K562 (cell line): ENCODE measurements around the gene ADRA2B. TPM values are rescaled to one million over a fixed set of nuclear protein-coding genes. Genes with fewer than 3 reads are reported as not detected.

Source experiments
- ATAC-seq: fragments of 200-7000 bp; cut with Tn5 transposase; 3 replicates; pipeline ENCODE4 v1.9.1; 2020; ENCODE audit warnings: moderate library complexity
- BruUV-seq: library from RNA; stranded (reverse); fragments of 400-500 nt; replicated peaks from 2 replicates; lab custom pipeline; 2021; lab: Mats Ljungman, UMichigan
- CTCF ChIA-PET: fragments of 300-600 bp; formaldehyde crosslinking; extraction: SDS; loops from one replicate; lab custom pipeline; 2021; ENCODE audit warnings: low intra/inter-chr PET ratio; lab: Yijun Ruan, JAX
- POLR2A ChIA-PET: fragments of 300-600, 350-650 bp; sonication (Branson Sonifier 250); formaldehyde crosslinking; extraction: SDS; loops from one replicate; lab custom pipeline; 2021; ENCODE audit warnings: antibody characterized with exemption, inconsistent platforms; lab: Yijun Ruan, JAX
- DNase-seq, 4 experiments: peaks; one replicate each; pipeline versions ENCODE4 v3.0.0 to v3.0.0-alpha.2; 2011 to 2018; ENCODE audit warnings: low spot score in 3 of 4, mixed read lengths in 3 of 4; ENCODE audit errors: extremely low read depth in 1 of 4
- FAIRE-seq: peaks from 2 replicates; lab custom pipeline; 2011; peaks lifted over from hg19 to GRCh38; lab: Jason Lieb, UNC
- H2AFZ ChIP-seq: 2 replicates; pipeline ENCODE4 v1.6.0; 2011; ENCODE audit warnings: low read depth, low read length, control low read depth, inconsistent platforms
- H3K27ac ChIP-seq: fragments of 200-600 bp; 3 replicates; pipeline ENCODE4 v1.8.0; 2011; ENCODE audit warnings: low read depth, mild to moderate bottlenecking, control low read depth, inconsistent platforms, low read length, moderate library complexity, mixed read lengths; ENCODE audit errors: extremely low read depth
- H3K27me3 ChIP-seq, 2 experiments: fragments of 300-600 bp in 1 of 2; 2 replicates in 1 of 2; 3 replicates in 1 of 2; pipeline versions ENCODE4 v1.6.0 to v1.8.0; 2011; ENCODE audit warnings: inconsistent platforms in 2 of 2, low read length in 2 of 2, mild to moderate bottlenecking in 1 of 2, mixed read lengths in 1 of 2, moderate library complexity in 1 of 2; ENCODE audit not compliant: control insufficient read depth in 2 of 2, insufficient read depth in 2 of 2
- H3K36me3 ChIP-seq: fragments of 300-600 bp; 3 replicates; pipeline ENCODE4 v1.8.0; 2011; ENCODE audit warnings: mild to moderate bottlenecking, low read length, inconsistent platforms; ENCODE audit not compliant: control insufficient read depth, insufficient read depth
- H3K4me1 ChIP-seq, 2 experiments: fragments of 200-600 bp in 1 of 2; replicated peaks in 1 of 2; 2 replicates in 1 of 2; 3 replicates in 1 of 2; pipeline versions ENCODE4 v1.5.1 to v1.8.0; 2011; ENCODE audit warnings: inconsistent platforms in 2 of 2, low read length in 2 of 2, mild to moderate bottlenecking in 1 of 2, mixed read lengths in 1 of 2, moderate library complexity in 1 of 2; ENCODE audit not compliant: control insufficient read depth in 2 of 2, insufficient read depth in 2 of 2
- H3K4me2 ChIP-seq: 2 replicates; pipeline ENCODE4 v1.6.1; 2011; ENCODE audit warnings: low read length, control low read depth, inconsistent platforms, mixed read lengths; ENCODE audit not compliant: insufficient read depth
- H3K4me3 ChIP-seq: fragments of 200-600 bp; sonication (generic), shearing (Covaris generic); 2 replicates; pipeline ENCODE4 v1.5.1; 2016; ENCODE audit warnings: control low read depth, inconsistent platforms
- H3K79me2 ChIP-seq: fragments of 200-600 bp; 3 replicates; pipeline ENCODE4 v1.8.0; 2011; ENCODE audit warnings: low read length, inconsistent platforms; ENCODE audit not compliant: control insufficient read depth, insufficient read depth
- H3K9ac ChIP-seq, 2 experiments: 2 replicates each; pipeline versions ENCODE4 v1.6.0 to v1.6.1; 2011; ENCODE audit warnings: low read depth in 2 of 2, low read length in 2 of 2, control low read depth in 1 of 2, inconsistent platforms in 1 of 2, mild to moderate bottlenecking in 1 of 2, mixed read lengths in 1 of 2; ENCODE audit not compliant: insufficient read depth in 1 of 2
- H3K9me1 ChIP-seq: one replicate; pipeline ENCODE4 v1.6.0; 2011; ENCODE audit warnings: inconsistent platforms, mild to moderate bottlenecking, low read length, moderate library complexity; ENCODE audit not compliant: control insufficient read depth, insufficient read depth
- H3K9me3 ChIP-seq: replicated peaks from 2 replicates; pipeline ENCODE4 v1.5.1; 2011; ENCODE audit warnings: low read depth, low read length, inconsistent platforms; ENCODE audit not compliant: control insufficient read depth, insufficient read depth
- H4K20me1 ChIP-seq: replicated peaks from 2 replicates; pipeline ENCODE4 v1.6.1; 2011; ENCODE audit warnings: low read length, inconsistent platforms, mixed read lengths; ENCODE audit not compliant: control insufficient read depth, insufficient read depth
- BRF1 ChIP-seq: IDR thresholded peaks from 3 replicates; pipeline ENCODE4 v1.6.1; 2011; ENCODE audit warnings: borderline replicate concordance, mild to moderate bottlenecking; ENCODE audit not compliant: insufficient read length; ENCODE audit errors: extremely low read depth
- CCAR2 ChIP-seq: fragments of 200-400 bp; formaldehyde crosslinking; IDR thresholded peaks from 2 replicates; pipeline ENCODE4 v1.6.1; 2017; ENCODE audit warnings: mild to moderate bottlenecking, low read depth, low read length
- HMGN3 ChIP-seq: IDR thresholded peaks from 2 replicates; pipeline ENCODE4 v1.6.1; 2011; ENCODE audit warnings: borderline replicate concordance, low read depth, mild to moderate bottlenecking, mixed read lengths, low read length; ENCODE audit not compliant: insufficient read length; ENCODE audit errors: extremely low read depth
- HNRNPL ChIP-seq: fragments of 200-400 bp; formaldehyde crosslinking; IDR thresholded peaks from 2 replicates; pipeline ENCODE4 v1.6.1; 2017; ENCODE audit warnings: low read depth, mild to moderate bottlenecking, low read length
- HNRNPLL ChIP-seq: fragments of 200-400 bp; formaldehyde crosslinking; IDR thresholded peaks from 2 replicates; pipeline ENCODE4 v1.6.1; 2017; ENCODE audit warnings: low read length, low read depth, mild to moderate bottlenecking; ENCODE audit not compliant: poor library complexity, severe bottlenecking
- KAT7 ChIP-seq: sonication (generic); formaldehyde crosslinking; IDR thresholded peaks from 2 replicates; pipeline ENCODE4 v1.8.0; 2022; ENCODE audit warnings: missing genetic modification reagents, mild to moderate bottlenecking, borderline replicate concordance
- KLF6 ChIP-seq: fragments of 250-450 bp; sonication (Bioruptor Pico); IDR thresholded peaks from 2 replicates; pipeline ENCODE4 v1.4.0; 2020; ENCODE audit warnings: mild to moderate bottlenecking, moderate library complexity, borderline replicate concordance
- LARP7 ChIP-seq: fragments of 450-650 bp; IDR thresholded peaks from 2 replicates; pipeline ENCODE4 v1.6.1; 2016
- MYNN ChIP-seq, 2 experiments: sonication (generic); formaldehyde crosslinking in 1 of 2; IDR thresholded peaks; 2 replicates each; pipeline versions ENCODE4 v1.5.0 to v1.6.1; 2016 to 2020; ENCODE audit warnings: antibody characterized with exemption in 1 of 2, missing genetic modification reagents in 1 of 2
- WHSC1 ChIP-seq: IDR thresholded peaks from one replicate; pipeline ENCODE4 v1.6.1; 2012; ENCODE audit warnings: low read length, control low read depth, inconsistent platforms
- ZBTB12 ChIP-seq: fragments of 250-450 bp; sonication (Bioruptor Pico); IDR thresholded peaks from 2 replicates; pipeline ENCODE4 v1.4.0; 2020
- ZNF311 ChIP-seq: fragments of 250-450 bp; sonication (Bioruptor Pico); IDR thresholded peaks from 2 replicates; pipeline ENCODE4 v1.4.0; 2020; ENCODE audit warnings: mild to moderate bottlenecking, moderate library complexity
- ZNF324 ChIP-seq: fragments of 250-450 bp; sonication (Bioruptor Pico); IDR thresholded peaks from 2 replicates; pipeline ENCODE4 v1.4.0; 2020; ENCODE audit warnings: mild to moderate bottlenecking
- WGBS: fragments of 100-300 bp; shearing (Covaris generic); methylation state at CpG from one replicate; pipeline ENCODE4 v1.1.6; 2016; ENCODE audit warnings: low coverage, mixed read lengths; ENCODE audit not compliant: insufficient coverage; ENCODE audit errors: missing lambda C conversion rate; 5-methylcytosine and 5-hydroxymethylcytosine counted together
- in situ Hi-C: fragments of 300-500 bp; cut with MboI; formaldehyde crosslinking; loops from 4 replicates; pipeline ENCODE4 v1.15.0; 2018; ENCODE audit warnings: inconsistent platforms, mixed read lengths
- intact Hi-C: fragments of 100-400 bp; cut with micrococcal nuclease; formaldehyde crosslinking; loops from 2 replicates; pipeline ENCODE4 v1.14.2; 2022
- polyA plus RNA-seq, 8 experiments: library from polyadenylated mRNA; depleted of rRNA in 4 of 8; stranded (reverse) in 5 of 8; unstranded in 3 of 8; fragments of >200 nt; fragmentation: Nextera tagmentation in 2 of 8; fragmentation: Illumina TruSeq in 1 of 8; extraction: Ambion mirVana in 2 of 8; extraction: Trizol in 1 of 8; gene quantifications; 2 replicates each; pipeline versions ENCODE4 v1.2.1 to v1.2.3, GENCODE V29; 2011 to 2014; ENCODE audit warnings: inconsistent platforms in 1 of 8, missing spikeins in 1 of 8
- total RNA-seq, 7 experiments: library from RNA; depleted of rRNA in 6 of 7; stranded (reverse); fragments of >200 nt in 6 of 7; fragmentation: Illumina TruSeq in 2 of 7; extraction: Trizol in 2 of 7; gene quantifications; 2 replicates each; pipeline versions ENCODE4 v1.2.1 to v1.2.3, GENCODE V29; 2011 to 2021; ENCODE audit warnings: low replicate concordance in 1 of 7
- TF ChIP-seq, protein P1 (sequence below): fragments of 250-450 bp; sonication (Bioruptor Pico); IDR thresholded peaks from 2 replicates; pipeline ENCODE4 v1.9.0; 2021; ENCODE audit warnings: mild to moderate bottlenecking

Gene ADRA2B
- total and polyA plus RNA-seq, 9 of the 15 experiments (the other 6 are each of a cell fraction or from before 2014, with no cell fraction given): not detected

- TF ChIP-seq WHSC1: no peak
- TF ChIP-seq ZNF324 (CRISPR knock-in tag): peak; percentile 89
- Histone ChIP-seq H4K20me1 (peaks cover 3% of the 10 kb centered on the region; the same call in 1 of the 2 replicates), H3K27me3 (peaks cover 0 to 49% of the 10 kb centered on the region in 2 experiments; a peak in 3 of 5 replicates), H3K4me2 (no peak overlapping the region), H3K36me3 (no peaks in the 10 kb centered on the region), H3K79me2 (no peaks in the 10 kb centered on the region), H3K4me1 (peaks cover 0 to 6% of the 10 kb centered on the region in 2 experiments; a peak in 2 of 5 replicates), H3K4me3 (no peak overlapping the region), H3K9me1 (no peaks in the 10 kb centered on the region), H3K27ac (no peak overlapping the region), H3K9ac (no peak overlapping the region), H3K9me3 (no peaks in the 10 kb centered on the region), H2AFZ (no peak overlapping the region)
- POLR2A ChIA-PET: interaction anchor here (1.2 kb wide), 1 partner anchor 13 kb away, joined by 4 read pairs; no protein-coding TSS in a partner anchor
- ATAC-seq: no peak
- DNase-seq: no peak
- FAIRE-seq: no peak
- CTCF ChIA-PET: no interaction called here
- intact Hi-C loops: no loop called here
- no TSS peak for BruUV-seq
- in situ Hi-C loops: no loop called here
- 5% methylated on average over 3 of the region's 3 CpGs for WGBS
These were observed 11.0 kb downstream of the ADRA2B start for GRCh38 chr2:96105152-96105915.

DNA sequence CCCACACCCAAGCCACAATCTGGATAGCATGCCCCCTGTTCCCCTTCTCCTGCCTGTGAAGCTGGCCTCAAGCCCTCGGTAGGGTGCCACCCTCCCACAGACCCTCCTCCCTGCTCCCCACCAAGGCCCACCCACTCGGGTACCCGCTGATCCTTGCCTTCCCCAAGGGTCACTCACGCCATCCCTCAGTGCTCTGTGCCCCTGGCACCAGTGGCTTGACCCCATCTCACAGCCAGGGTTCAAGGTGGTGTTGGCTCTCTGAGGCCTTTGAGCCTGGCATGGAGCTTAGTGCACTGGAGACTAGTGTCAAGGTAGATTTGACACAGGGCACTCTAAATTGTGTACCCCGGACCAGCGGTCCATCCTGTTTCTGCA is 11.9 kb downstream of the ADRA2B start:
- intact Hi-C loops: no loop called here
- ATAC-seq (no peak), FAIRE-seq (no peak), DNase-seq (no peak)
- H4K20me1 ChIP-seq: peaks cover 3% of the 10 kb centered on the region; the same call in 1 of the 2 replicates
- H3K36me3 ChIP-seq: no peaks in the 10 kb centered on the region
- H3K4me1 ChIP-seq: peaks cover 0 to 8% of the 10 kb centered on the region in 2 experiments; a peak in 2 of 5 replicates
- no peaks in the 10 kb centered on the region for H3K9me1 ChIP-seq
- BruUV-seq: no TSS peak
- no peak overlapping the region for H3K4me2 ChIP-seq
- H3K27me3 ChIP-seq: peaks cover 0 to 40% of the 10 kb centered on the region in 2 experiments; a peak in 3 of 5 replicates
- ChIA-PET POLR2A (interaction anchor here (1.2 kb wide), 1 partner anchor 12 kb away, joined by 4 read pairs; no protein-coding TSS in a partner anchor), CTCF (no interaction called here)
- no peak overlapping the region for H3K27ac ChIP-seq
- H3K4me3 ChIP-seq: no peak overlapping the region
- 0% methylated on average over 4 of the region's 6 CpGs for WGBS
- in situ Hi-C loops: no loop called here
- H3K79me2 ChIP-seq: no peaks in the 10 kb centered on the region
- no peaks in the 10 kb centered on the region for H3K9me3 ChIP-seq
- no peak overlapping the region for H3K9ac ChIP-seq
- H2AFZ ChIP-seq: no peak overlapping the region
- no peak for TF ChIP-seq KAT7
- no peak for TF ChIP-seq HNRNPLL
- no peak for TF ChIP-seq ZNF311 (CRISPR knock-in tag)
- TF ChIP-seq BRF1: no peak
- no peak for TF ChIP-seq HMGN3
- TF ChIP-seq LARP7: no peak
- TF ChIP-seq KLF6 (CRISPR knock-in tag): no peak
- no peak for TF ChIP-seq CCAR2
- no peak for TF ChIP-seq ZBTB12
- no peak for TF ChIP-seq MYNN (IDR thresholded peaks at IDR 0.05)
- no peak for TF ChIP-seq MYNN (CRISPR knock-in tag; IDR thresholded peaks at IDR 0.05)
- TF ChIP-seq, protein P1, sequence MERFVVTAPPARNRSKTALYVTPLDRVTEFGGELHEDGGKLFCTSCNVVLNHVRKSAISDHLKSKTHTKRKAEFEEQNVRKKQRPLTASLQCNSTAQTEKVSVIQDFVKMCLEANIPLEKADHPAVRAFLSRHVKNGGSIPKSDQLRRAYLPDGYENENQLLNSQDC: no peak
- TF ChIP-seq HNRNPL: no peak
- no peak for TF ChIP-seq WHSC1
